Skeletal muscle cell (primary cell): ENCODE data around the gene APOBEC3B.
"Not testable (repeated sequence)": the region's sequence is repeated elsewhere in the genome, so short reads cannot be mapped to it uniquely, and the experiment has no call there.

Experiments
- DNase-seq: peaks from one replicate; pipeline ENCODE4 v3.0.0-alpha.2; 2010; ENCODE audit warnings: low read depth
- H3K4me3 ChIP-seq: 2 replicates; pipeline ENCODE4 v1.5.1; 2011; ENCODE audit warnings: low read depth, mild to moderate bottlenecking, control low read depth, low read length, moderate library complexity

APOBEC3B gene

GRCh38 chr22:38965614-38966379 is 16.4 kb upstream of the APOBEC3B start:
- DNase-seq, result no peak
- H3K4me3 ChIP-seq, result no peak overlapping the region

- H3K4me3 ChIP-seq, result no peak overlapping the region
- no peak for DNase-seq
These were observed 15.8 kb upstream of the APOBEC3B start for GRCh38 chr22:38966380-38966702.

GRCh38 chr22:38966942-38967341 is 15.2 kb upstream of the APOBEC3B start:
- no peak for DNase-seq
- no peak overlapping the region for H3K4me3 ChIP-seq

GRCh38 chr22:38967451-38968450 is 14.4 kb upstream of the APOBEC3B start:
- DNase-seq, result no peak
- H3K4me3 ChIP-seq, result no peak overlapping the region

DNA sequence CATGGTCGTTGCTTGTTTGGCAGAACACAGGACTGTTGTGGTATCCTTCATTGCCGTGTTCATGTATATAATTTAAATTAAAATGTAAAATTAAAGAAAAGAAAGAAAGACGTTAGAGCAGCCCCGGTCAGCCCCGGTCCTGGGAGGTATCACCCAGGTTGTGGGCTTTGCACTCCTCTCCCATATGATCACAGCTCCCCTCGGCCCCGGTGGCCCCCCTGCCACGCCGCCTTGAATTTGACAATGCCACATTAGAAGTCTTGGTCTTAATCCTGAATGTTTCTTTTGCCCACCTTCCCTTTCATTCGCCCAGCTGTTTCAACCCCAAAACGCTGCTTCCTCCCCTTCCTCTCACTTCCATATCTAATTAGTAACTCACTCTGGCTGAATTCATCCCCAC is 13.3 kb upstream of the APOBEC3B start:
- DNase-seq, result no peak
- H3K4me3 ChIP-seq, result no peak overlapping the region

DNA sequence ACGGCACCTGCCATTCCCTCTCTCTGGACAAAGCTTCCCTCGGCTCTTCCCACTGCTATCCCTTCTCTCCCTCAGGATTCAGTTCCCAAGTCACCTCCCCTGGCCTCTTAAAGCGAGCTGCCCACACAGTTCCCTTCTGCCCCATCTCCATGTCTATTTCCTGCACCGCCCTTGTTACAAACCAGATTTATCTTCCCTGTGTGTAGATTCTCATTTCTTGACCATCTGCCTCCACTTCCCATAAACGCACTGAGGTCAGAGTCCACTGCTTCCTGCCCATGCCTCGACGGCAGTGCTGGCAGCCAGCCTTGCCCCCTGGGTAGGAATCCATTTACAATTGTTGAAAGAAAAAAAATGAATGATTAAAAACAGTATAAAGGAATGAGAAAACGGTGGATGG is 11.6 kb upstream of the APOBEC3B start:
- H3K4me3 ChIP-seq, result no peak overlapping the region

DNA sequence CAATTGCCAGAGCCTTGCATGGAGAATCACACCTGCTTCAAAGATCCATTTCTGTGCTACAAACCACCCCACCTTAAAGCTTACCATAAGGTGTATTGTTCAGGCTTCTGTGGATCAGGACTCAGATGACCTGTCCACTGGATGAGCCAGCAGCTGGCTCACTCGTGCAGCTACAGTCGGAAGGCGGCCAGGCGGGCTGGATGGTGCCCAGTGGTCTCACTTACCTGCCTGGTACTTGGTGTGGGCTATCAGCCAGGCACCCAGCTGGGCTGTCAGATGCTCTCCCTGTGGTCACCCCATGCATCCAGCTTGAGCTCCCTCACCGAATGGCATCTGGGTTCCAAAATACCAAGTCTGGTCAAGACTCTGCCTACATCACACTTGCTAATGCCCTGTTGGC is 10.9 kb upstream of the APOBEC3B start:
- no peak for DNase-seq
- no peak overlapping the region for H3K4me3 ChIP-seq

More for the DNA sequence above, 11.6 kb upstream of the APOBEC3B start:
- no peak for DNase-seq

DNA sequence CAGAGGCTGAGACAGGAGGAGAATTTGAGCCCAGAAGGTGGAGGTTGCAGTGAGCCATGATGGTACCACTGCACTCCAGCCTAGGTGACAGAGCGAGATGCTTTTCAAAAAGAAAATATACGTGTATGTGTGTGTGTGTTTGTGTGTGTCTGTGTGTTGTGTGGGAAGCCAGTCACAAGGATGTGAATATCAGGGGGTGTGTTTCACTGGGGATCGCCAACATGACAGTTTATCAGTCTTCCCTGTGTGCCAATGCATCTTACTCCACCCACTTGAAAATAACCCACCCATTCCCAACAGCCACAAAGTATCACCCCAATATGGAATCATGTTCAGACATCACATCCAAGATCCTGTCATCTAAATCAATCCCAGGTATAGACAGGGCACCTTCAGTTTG is 10.4 kb upstream of the APOBEC3B start:
- H3K4me3 ChIP-seq, result no peak overlapping the region
- DNase-seq, result no peak

- H3K4me3 ChIP-seq, result no peak overlapping the region
- no peak for DNase-seq
These were observed 9.6 kb upstream of the APOBEC3B start for GRCh38 chr22:38972558-38972957.

GRCh38 chr22:38973289-38974169 is 8.6 kb upstream of the APOBEC3B start:
- H3K4me3 ChIP-seq, result no peak overlapping the region
- no peak for DNase-seq

GRCh38 chr22:38974170-38974825 is 7.8 kb upstream of the APOBEC3B start:
- H3K4me3 ChIP-seq, result no peak overlapping the region
- DNase-seq, result no peak

GRCh38 chr22:38974826-38975175 is 7.3 kb upstream of the APOBEC3B start:
- DNase-seq, result no peak
- no peak overlapping the region for H3K4me3 ChIP-seq

GRCh38 chr22:38977289-38977688 is 4.9 kb upstream of the APOBEC3B start:
- not testable (repeated sequence) for DNase-seq, H3K4me3 ChIP-seq

- H3K4me3 ChIP-seq, DNase-seq: not testable (repeated sequence)
These were observed 1.6 kb upstream of the APOBEC3B start for GRCh38 chr22:38980587-38980986.

DNA sequence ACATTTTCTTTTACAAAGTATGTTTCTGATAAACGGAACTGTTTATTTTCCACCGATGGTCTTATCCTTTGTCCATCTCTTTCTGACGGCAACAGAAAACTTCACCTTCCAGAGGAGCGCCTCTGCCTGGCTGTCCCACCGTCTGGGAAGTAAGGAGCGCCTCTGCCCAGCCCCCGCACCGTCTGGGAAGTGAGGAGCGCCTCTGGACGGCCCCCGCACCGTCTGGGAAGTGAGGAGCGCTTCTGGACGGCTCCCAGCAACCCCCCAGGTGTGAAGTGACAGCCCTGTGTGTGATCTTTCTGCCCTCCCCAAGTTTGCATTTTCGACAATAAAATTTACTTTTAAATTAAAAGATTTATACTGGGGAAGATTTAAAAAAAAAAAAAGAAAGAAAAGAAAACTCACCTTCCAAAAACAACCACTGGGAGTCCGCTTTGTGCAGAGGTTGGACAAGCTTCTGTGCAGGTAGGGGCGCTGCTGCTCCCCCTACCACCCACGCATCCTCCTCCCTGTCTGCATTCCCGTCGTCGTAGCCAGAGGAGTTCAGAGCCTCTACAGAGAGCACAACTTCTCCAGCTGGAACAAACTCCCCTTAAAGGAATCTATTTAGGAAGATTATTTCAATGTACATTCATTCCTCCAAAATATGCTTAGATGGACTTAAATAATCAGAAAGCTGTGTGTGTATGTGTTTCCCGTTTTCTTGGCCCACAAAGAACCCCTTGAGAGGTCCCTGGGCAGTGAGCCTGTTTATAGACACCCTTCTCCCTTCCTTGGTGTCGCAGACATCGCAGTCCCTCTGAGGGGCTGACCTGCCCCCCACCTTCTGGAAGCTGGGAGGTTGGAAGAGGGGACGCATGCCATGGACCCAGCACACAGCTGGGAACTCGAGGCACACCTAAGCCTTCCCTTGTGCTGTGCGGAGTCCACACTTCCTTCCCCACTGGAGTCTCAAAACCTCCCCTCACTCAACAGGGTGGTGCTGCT is 849 bp upstream of the APOBEC3B start:
- no peak for DNase-seq
- no peak overlapping the region for H3K4me3 ChIP-seq

GRCh38 chr22:38984224-38984623 is 2.1 kb downstream of the APOBEC3B start:
- no peak for DNase-seq

GRCh38 chr22:38984784-38985757 is 2.9 kb downstream of the APOBEC3B start:
- not testable (repeated sequence) for DNase-seq, H3K4me3 ChIP-seq

More at GRCh38 chr22:38984224-38984623, 2.1 kb downstream of the APOBEC3B start:
- H3K4me3 ChIP-seq, result no peak overlapping the region
